ENCODE data around the gene HSF2.

HSF2 gene

GRCh38 chr6:122399055-122399347, 451 bp upstream of the HSF2 start:
- no peak for DNase-seq (ENCODE audit: low spot score)

- DNase-seq (ENCODE audit: low spot score) = peak; percentile 16
These were observed 634 bp downstream of the HSF2 start for GRCh38 chr6:122400121-122400450.

- peak; percentile 3 for DNase-seq (ENCODE audit: low spot score)
These were observed 1.1 kb downstream of the HSF2 start for GRCh38 chr6:122400462-122401089.

- no peak for DNase-seq (ENCODE audit: low spot score)
These were observed 1.7 kb downstream of the HSF2 start for GRCh38 chr6:122401104-122401503.

- DNase-seq (ENCODE audit: low spot score) = no peak
These were observed 5.0 kb downstream of the HSF2 start for GRCh38 chr6:122404444-122404843.

- peak; percentile 35 for DNase-seq (ENCODE audit: low spot score)
These were observed 6.0 kb downstream of the HSF2 start for GRCh38 chr6:122405417-122405816.

GRCh38 chr6:122406187-122406586, 6.7 kb downstream of the HSF2 start:
- DNase-seq (ENCODE audit: low spot score) = no peak

GRCh38 chr6:122407712-122408111, 8.3 kb downstream of the HSF2 start:
- no peak for DNase-seq (ENCODE audit: low spot score)

- DNase-seq (ENCODE audit: low spot score) = no peak
These were observed 8.8 kb downstream of the HSF2 start for GRCh38 chr6:122408240-122408639.

- no peak for DNase-seq (ENCODE audit: low spot score)
These were observed 9.4 kb downstream of the HSF2 start for GRCh38 chr6:122408702-122409458.

- no peak for DNase-seq (ENCODE audit: low spot score)
These were observed 12.5 kb downstream of the HSF2 start for GRCh38 chr6:122412001-122412400.

GRCh38 chr6:122416825-122417224, 17.4 kb downstream of the HSF2 start:
- DNase-seq (ENCODE audit: low spot score) = no peak

GRCh38 chr6:122422003-122422402, 22.6 kb downstream of the HSF2 start:
- no peak for DNase-seq (ENCODE audit: low spot score)

GRCh38 chr6:122422614-122423267, 23.3 kb downstream of the HSF2 start:
- no peak for DNase-seq (ENCODE audit: low spot score)

- no peak for DNase-seq (ENCODE audit: low spot score)
These were observed 24.3 kb downstream of the HSF2 start for GRCh38 chr6:122423734-122424133.

GRCh38 chr6:122426597-122426996, 27.1 kb downstream of the HSF2 start:
- no peak for DNase-seq (ENCODE audit: low spot score)

- DNase-seq (ENCODE audit: low spot score) = no peak
These were observed 29.3 kb downstream of the HSF2 start for GRCh38 chr6:122428781-122429180.

GRCh38 chr6:122429323-122429722, 29.9 kb downstream of the HSF2 start:
- DNase-seq (ENCODE audit: low spot score) = no peak

- DNase-seq (ENCODE audit: low spot score) = no peak
These were observed 32.3 kb downstream of the HSF2 start for GRCh38 chr6:122431780-122432179.

- DNase-seq (ENCODE audit: low spot score) = no peak
These were observed 33.4 kb downstream of the HSF2 start for GRCh38 chr6:122432816-122433215.

- DNase-seq (ENCODE audit: low spot score) = no peak
These were observed 39.5 kb downstream of the HSF2 start for GRCh38 chr6:122438975-122439374.

GRCh38 chr6:122445274-122445673, 45.8 kb downstream of the HSF2 start:
- DNase-seq (ENCODE audit: low spot score) = no peak

GRCh38 chr6:122449069-122449468, 49.6 kb downstream of the HSF2 start:
- peak; percentile 22 for DNase-seq (ENCODE audit: low spot score)

GRCh38 chr6:122452509-122452908, 53.1 kb downstream of the HSF2 start:
- DNase-seq (ENCODE audit: low spot score) = no peak
